22Rv1 (cell line): ENCODE results near the gene WDR91.

Experiments
- ZFX ChIP-seq: fragments of 450-650 bp; IDR thresholded peaks from 2 replicates; pipeline ENCODE4 v1.6.1; 2017; ENCODE audit warnings: antibody characterized with exemption, borderline replicate concordance
- TF ChIP-seq, protein P1 (sequence below): fragments of 450-650 bp; IDR thresholded peaks from 2 replicates; pipeline ENCODE4 v1.5.1; 2017; ENCODE audit warnings: mild to moderate bottlenecking

DNA sequence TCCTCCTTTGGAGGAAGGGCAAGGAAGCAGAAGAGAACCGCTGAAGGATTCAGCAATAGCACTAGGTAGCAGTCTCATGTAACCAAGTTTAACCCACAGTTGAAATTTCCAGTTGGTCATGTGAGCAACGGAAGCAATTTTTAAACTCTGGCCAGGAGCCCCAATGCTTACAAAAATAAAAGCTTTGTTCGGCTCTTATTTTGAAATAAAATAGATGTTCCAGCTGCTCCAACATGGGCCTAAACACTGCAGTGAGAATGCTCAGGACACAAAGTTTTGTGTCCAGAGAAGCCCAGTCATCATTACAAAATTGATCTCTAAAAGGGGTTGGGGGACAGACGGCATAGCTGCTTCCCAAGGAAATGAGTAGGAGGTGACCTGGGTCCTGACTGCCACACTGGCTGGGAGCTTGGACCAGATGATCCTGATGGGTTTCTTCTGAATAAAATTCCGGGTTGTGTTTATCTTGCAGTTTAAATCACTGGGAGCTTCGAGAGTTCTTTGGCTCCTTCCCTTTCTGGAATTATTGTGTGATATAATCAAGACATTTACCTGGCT is 63.9 kb downstream of the WDR91 start:
- TF ChIP-seq, protein P1, sequence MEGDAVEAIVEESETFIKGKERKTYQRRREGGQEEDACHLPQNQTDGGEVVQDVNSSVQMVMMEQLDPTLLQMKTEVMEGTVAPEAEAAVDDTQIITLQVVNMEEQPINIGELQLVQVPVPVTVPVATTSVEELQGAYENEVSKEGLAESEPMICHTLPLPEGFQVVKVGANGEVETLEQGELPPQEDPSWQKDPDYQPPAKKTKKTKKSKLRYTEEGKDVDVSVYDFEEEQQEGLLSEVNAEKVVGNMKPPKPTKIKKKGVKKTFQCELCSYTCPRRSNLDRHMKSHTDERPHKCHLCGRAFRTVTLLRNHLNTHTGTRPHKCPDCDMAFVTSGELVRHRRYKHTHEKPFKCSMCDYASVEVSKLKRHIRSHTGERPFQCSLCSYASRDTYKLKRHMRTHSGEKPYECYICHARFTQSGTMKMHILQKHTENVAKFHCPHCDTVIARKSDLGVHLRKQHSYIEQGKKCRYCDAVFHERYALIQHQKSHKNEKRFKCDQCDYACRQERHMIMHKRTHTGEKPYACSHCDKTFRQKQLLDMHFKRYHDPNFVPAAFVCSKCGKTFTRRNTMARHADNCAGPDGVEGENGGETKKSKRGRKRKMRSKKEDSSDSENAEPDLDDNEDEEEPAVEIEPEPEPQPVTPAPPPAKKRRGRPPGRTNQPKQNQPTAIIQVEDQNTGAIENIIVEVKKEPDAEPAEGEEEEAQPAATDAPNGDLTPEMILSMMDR, result no peak
- no peak for TF ChIP-seq ZFX
